GM18526 (cell line): ENCODE measurements around the gene KCNK5.

Source experiments
- POLR2A ChIP-seq: IDR thresholded peaks from 3 replicates; pipeline ENCODE4 v1.6.1; 2011; ENCODE audit not compliant: insufficient read length; ENCODE audit errors: extremely low read depth

KCNK5 gene

GRCh38 chr6:39156801-39157200, 72.5 kb downstream of the KCNK5 start:
- no peak for TF ChIP-seq POLR2A

- TF ChIP-seq POLR2A = no peak
These were observed 74.6 kb downstream of the KCNK5 start for GRCh38 chr6:39154705-39155104.

DNA sequence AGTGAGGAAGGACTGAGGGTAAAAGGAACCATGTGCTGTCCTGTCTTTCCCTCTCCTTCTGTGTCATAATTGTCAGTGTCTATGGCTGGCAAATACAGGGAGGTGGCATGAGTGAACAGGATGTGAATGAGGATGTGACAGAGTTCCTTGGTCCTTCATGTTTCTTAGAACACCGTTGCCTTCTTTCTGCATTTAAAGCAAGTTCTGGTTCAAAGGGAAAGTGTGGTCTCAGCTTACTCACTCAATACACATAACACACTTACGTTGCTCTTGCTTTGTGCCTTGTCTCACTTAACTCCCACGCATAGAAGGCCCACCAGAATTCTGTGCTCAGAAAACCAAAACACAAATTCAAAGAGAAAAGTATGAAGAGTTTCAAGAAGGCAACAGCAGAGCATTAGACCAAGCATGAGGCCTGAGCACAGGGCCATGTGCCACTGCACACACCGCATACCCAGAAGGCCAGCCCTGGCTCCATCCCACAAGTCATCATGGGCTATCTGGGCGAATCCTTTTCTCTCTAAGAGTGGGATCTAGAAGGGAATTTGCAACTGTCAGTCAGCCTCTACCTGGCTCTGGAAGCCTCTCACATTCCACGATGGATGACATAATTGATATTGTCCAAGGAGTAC, 75.4 kb downstream of the KCNK5 start:
- TF ChIP-seq POLR2A = no peak

DNA sequence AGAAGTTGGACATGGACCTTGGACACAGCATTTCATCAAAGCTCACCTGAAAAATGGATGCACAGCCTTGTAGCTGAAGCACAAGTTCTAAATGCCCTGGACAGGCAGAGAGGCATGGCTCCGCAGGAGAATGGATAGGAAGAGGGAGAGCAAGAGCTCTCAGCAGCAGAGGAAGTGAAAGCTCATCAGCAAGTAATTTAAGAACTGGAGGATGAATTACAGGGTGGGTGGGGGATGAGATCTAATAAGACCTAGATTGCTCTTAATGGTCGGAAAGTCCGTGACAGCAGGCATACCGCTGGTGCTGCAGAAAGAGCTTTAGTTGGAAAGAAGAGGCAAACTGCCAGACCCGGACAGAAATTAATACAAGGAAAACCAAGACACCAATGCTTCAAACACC, 77.0 kb downstream of the KCNK5 start:
- no peak for TF ChIP-seq POLR2A

DNA sequence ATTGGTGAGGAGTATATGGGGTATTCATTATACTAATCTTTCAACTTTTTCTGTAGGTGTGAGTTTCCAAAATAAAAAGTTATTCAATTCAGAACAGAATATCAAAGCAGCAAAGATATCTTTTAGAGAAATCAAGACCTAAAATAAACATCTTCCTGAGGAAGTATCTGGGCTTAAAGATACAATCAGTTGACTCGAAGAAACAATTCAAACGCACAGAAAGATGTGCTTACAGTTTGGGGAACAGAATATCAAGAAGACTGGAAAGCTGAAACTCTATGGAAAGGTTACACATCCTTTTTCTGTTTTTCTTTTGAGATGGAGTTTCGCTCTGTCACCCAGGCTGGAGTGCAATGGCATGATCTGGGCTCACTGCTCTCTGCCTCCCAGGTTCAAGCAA, 78.1 kb downstream of the KCNK5 start:
- TF ChIP-seq POLR2A = no peak

- no peak for TF ChIP-seq POLR2A
These were observed 84.6 kb downstream of the KCNK5 start for GRCh38 chr6:39144481-39145173.

DNA sequence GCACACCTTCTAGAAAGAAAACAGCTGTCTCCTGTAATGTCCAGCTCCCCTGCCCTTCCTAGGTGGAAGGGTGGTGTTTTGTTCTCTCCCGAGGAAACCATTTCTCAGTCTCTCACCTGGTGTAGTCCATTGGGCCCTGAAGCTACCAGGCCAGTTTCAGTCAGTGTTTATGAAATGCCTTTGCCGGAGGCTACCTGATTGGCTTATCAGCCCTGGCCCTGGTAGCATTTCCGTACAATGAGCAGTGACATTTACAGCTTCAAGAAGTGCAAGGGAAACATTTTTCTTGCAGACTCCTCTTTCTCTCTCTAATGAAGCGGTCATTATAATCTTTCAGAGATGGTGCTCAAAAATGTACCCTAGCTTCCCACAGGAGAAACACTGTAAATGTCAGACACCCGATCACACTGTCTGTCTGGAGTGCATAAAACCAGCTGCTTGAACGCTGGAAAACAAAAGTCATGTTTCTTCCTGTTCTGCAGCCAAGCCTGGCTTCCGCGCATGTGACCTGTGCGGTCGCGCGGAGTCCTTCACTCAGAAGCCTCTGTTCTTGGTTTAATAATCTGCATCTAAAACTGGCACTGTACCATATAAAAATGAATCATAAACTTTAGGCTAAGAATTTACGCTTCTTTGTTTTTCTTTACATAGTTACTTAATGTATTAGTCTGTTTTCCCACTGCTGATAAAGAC, 85.9 kb downstream of the KCNK5 start:
- TF ChIP-seq POLR2A = no peak

GRCh38 chr6:39140556-39141167, 88.6 kb downstream of the KCNK5 start:
- no peak for TF ChIP-seq POLR2A
